Islet of Langerhans (tissue), 1 donor: ENCODE results near the gene YIPF3.
"Not testable (repeated sequence)": the region's sequence is repeated elsewhere in the genome, so short reads cannot be mapped to it uniquely, and the experiment has no call there.

Experiments
- FAIRE-seq: peaks from one replicate; lab custom pipeline; 2011; peaks lifted over from hg19 to GRCh38; lab: Jason Lieb, UNC

YIPF3 gene

GRCh38 chr6:43516697-43517504 is at the start of gene YIPF3, which contains the start of gene POLR1C:
Gene YIPF3, minus strand, starts transcription at chr6:43516926. Its CDS starts 119 bp downstream, at chr6:43516807.
Gene POLR1C, plus strand, starts transcription at chr6:43517089. Its CDS starts 21 bp downstream, at chr6:43517110.
- FAIRE-seq: no peak

- FAIRE-seq: no peak
Observed at GRCh38 chr6:43559328-43559727, 42.6 kb upstream of the YIPF3 start.

GRCh38 chr6:43557620-43558019 is 40.9 kb upstream of the YIPF3 start:
- FAIRE-seq: not testable (repeated sequence)

- no peak for FAIRE-seq
Observed at GRCh38 chr6:43547222-43547621, 30.5 kb upstream of the YIPF3 start.

- no peak for FAIRE-seq
Observed at GRCh38 chr6:43544461-43544860, 27.7 kb upstream of the YIPF3 start.

GRCh38 chr6:43541774-43542471 is 25.2 kb upstream of the YIPF3 start:
- no peak for FAIRE-seq

- no peak for FAIRE-seq
Observed at GRCh38 chr6:43540507-43540906, 23.8 kb upstream of the YIPF3 start.

GRCh38 chr6:43539409-43539808 is 22.7 kb upstream of the YIPF3 start:
- not testable (repeated sequence) for FAIRE-seq

GRCh38 chr6:43538986-43539385 is 22.3 kb upstream of the YIPF3 start:
- not testable (repeated sequence) for FAIRE-seq

GRCh38 chr6:43532201-43532600 is 15.5 kb upstream of the YIPF3 start:
- FAIRE-seq: no peak

- FAIRE-seq: no peak
Observed at GRCh38 chr6:43524483-43524961, 7.8 kb upstream of the YIPF3 start.

GRCh38 chr6:43523284-43523683 is 6.6 kb upstream of the YIPF3 start:
- no peak for FAIRE-seq

GRCh38 chr6:43522547-43523261 is 6.0 kb upstream of the YIPF3 start:
- FAIRE-seq: no peak

- FAIRE-seq: no peak
Observed at GRCh38 chr6:43521836-43522235, 5.1 kb upstream of the YIPF3 start.

- no peak for FAIRE-seq
Observed at GRCh38 chr6:43520097-43520496, 3.4 kb upstream of the YIPF3 start.

GRCh38 chr6:43517505-43518357 is 1.0 kb upstream of the YIPF3 start:
- FAIRE-seq: no peak

- no peak for FAIRE-seq
Observed at GRCh38 chr6:43516367-43516696, 394 bp downstream of the YIPF3 start.

GRCh38 chr6:43515808-43516207 is 918 bp downstream of the YIPF3 start:
- no peak for FAIRE-seq

GRCh38 chr6:43511824-43512415 is 4.8 kb downstream of the YIPF3 start:
- no peak for FAIRE-seq

- no peak for FAIRE-seq
Observed at GRCh38 chr6:43510827-43511163, 5.9 kb downstream of the YIPF3 start.

- no peak for FAIRE-seq
Observed at GRCh38 chr6:43509984-43510826, 6.5 kb downstream of the YIPF3 start, which contains the start of gene LRRC73. Gene LRRC73, minus strand, starts transcription at chr6:43510346. Its CDS starts 561 bp downstream, at chr6:43509785.
